Measurements from ENCODE around the gene FXN. TPM values are rescaled to one million over a fixed set of nuclear protein-coding genes. Genes with fewer than 3 reads are reported as not detected.
"Not testable (repeated sequence)": the region's sequence is repeated elsewhere in the genome, so short reads cannot be mapped to it uniquely, and the experiment has no call there.

Gene FXN
- total and polyA plus RNA-seq, 10 donors, result 11.1 to 25.3 (median 15.8) TPM

DNA sequence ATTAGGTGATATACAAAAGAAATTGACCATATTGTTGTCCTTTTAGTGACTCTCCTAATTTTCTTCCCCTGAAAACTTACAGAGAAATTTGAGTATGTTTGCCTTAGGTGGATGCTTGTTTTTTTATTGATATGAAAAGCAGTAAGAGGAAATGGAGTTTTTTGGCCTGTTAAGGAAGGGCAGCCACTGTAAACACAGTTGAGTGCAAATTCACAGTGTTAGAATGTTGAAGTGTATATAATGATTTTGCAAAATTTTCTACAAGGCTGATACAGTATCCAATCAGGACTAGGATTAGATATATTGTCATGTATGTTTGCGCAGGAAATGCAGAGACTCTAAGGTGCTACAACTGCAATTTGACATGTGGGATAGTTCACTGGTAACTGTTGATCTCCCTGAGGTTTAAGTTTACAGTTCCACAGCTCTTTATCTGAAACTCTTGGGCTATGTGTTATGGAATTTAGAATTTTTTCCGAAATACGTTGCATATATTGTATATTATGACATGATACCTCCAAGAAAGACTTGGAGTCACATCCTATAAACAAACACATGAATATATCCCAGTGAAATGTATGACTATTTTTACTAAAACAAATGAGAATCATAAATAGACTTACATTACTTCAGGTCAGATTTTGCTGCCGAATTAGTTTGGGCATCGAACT, 62.5 kb downstream of the FXN start:
- Histone ChIP-seq H3K9me3 (no peaks in the 10 kb centered on the region), H3K27me3 (replicated peaks in 1 of 7) (no peaks in the 10 kb centered on the region), H3K36me3 (no peaks in the 10 kb centered on the region), H3K27ac (no peak overlapping the region), H3K4me3 (no peak overlapping the region), H3K4me1 (no peaks in the 10 kb centered on the region)
- WGBS, 5 donors, result 93 to 98% (median 96%) methylated on average over 5 of the region's 5 CpGs
- intact Hi-C loops (cut with DNase I; ENCODE audit: low total_unique reads), result no loop called here
- TF ChIP-seq, protein P1, sequence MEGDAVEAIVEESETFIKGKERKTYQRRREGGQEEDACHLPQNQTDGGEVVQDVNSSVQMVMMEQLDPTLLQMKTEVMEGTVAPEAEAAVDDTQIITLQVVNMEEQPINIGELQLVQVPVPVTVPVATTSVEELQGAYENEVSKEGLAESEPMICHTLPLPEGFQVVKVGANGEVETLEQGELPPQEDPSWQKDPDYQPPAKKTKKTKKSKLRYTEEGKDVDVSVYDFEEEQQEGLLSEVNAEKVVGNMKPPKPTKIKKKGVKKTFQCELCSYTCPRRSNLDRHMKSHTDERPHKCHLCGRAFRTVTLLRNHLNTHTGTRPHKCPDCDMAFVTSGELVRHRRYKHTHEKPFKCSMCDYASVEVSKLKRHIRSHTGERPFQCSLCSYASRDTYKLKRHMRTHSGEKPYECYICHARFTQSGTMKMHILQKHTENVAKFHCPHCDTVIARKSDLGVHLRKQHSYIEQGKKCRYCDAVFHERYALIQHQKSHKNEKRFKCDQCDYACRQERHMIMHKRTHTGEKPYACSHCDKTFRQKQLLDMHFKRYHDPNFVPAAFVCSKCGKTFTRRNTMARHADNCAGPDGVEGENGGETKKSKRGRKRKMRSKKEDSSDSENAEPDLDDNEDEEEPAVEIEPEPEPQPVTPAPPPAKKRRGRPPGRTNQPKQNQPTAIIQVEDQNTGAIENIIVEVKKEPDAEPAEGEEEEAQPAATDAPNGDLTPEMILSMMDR (IDR thresholded peaks at IDR 0.05 in 8 of 11, conservative IDR thresholded peaks at IDR 0.05 in 3 of 11), result no peak
- TF ChIP-seq POLR2A (IDR thresholded peaks at IDR 0.05), result no peak
- TF ChIP-seq POLR2AphosphoS5 (IDR thresholded peaks at IDR 0.05), result no peak
- no peak for DNase-seq

DNA sequence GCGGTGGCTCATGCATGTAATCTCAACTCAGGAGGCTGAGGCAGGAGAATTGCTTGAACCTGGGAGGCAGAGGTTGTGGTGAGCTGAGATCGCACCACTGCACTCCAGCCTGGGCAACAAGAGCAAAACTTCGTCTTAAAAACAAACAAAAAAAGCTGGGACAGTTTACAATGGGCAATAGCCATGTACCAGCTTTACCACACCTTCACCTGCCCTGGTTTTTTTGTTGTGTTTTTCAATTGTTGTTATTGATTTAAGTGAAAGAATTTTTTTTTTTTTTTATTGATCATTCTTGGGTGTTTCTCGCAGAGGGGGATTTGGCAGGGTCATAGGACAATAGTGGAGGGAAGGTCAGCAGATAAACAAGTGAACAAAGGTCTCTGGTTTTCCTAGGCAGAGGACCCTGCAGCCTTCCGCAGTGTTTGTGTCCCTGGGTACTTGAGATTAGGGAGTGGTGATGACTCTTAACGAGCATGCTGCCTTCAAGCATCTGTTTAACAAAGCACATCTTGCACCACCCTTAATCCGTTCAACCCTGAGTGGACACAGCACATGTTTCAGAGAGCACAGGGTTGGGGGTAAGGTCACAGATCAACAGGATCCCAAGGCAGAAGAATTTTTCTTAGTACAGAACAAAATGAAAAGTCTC, 67.9 kb downstream of the FXN start:
- H3K27me3 ChIP-seq (replicated peaks in 1 of 7); H3K4me1 ChIP-seq; H3K36me3 ChIP-seq; intact Hi-C loops (cut with DNase I; ENCODE audit: low total_unique reads); H3K4me3 ChIP-seq; H3K9me3 ChIP-seq; DNase-seq; H3K27ac ChIP-seq: not testable (repeated sequence)
- WGBS, 5 donors, result 82 to 99% (median 88%) methylated on average over 3 to 4 of the region's 7 CpGs

DNA sequence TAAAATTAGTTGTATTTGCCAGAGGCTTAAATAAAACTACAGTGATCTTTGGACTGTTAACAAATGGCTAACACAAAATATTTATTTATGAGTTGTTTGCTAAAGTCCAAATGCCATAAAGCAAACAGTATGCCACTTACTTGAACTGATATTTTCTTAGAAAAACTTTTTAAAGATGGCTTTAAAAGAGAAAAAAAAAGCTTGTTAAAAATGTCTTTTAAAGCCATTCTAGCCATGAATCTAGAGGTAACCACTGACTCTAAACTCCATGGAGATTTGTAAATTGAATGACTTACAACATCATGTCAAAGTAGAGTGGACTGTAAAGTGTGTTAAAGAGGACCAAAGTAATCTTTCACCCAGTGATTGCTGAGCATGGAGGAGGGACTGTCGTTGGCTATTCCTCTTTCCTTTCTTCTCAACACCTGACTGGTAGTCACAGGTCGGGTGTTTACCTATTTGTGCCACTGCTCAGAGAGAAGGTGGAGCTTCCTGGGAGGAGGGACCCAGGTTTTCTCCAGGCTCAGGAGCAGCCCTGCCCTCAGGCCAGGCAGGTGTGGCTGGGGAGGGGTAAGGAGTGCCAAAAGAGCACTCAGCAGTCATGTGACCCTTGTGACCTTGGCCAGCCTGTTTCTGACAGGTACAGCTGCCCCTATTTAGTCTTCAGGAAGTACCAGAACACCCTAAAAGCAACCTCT, 69.4 kb downstream of the FXN start:
- Histone ChIP-seq H3K27me3 (replicated peaks in 1 of 7) (no peaks in the 10 kb centered on the region), H3K27ac (no peak overlapping the region), H3K36me3 (no peaks in the 10 kb centered on the region), H3K4me3 (no peak overlapping the region), H3K4me1 (no peaks in the 10 kb centered on the region), H3K9me3 (no peaks in the 10 kb centered on the region)
- intact Hi-C loops (cut with DNase I; ENCODE audit: low total_unique reads), result no loop called here
- DNase-seq, result no peak
- TF ChIP-seq POLR2AphosphoS5 (IDR thresholded peaks at IDR 0.05) (no peak), POLR2A (IDR thresholded peaks at IDR 0.05) (no peak)
- TF ChIP-seq, protein P1 (IDR thresholded peaks at IDR 0.05 in 8 of 11, conservative IDR thresholded peaks at IDR 0.05 in 3 of 11), result no peak
- 44 to 82% (median 77%) methylated on average over 2 of the region's 2 CpGs for WGBS, 5 donors

DNA sequence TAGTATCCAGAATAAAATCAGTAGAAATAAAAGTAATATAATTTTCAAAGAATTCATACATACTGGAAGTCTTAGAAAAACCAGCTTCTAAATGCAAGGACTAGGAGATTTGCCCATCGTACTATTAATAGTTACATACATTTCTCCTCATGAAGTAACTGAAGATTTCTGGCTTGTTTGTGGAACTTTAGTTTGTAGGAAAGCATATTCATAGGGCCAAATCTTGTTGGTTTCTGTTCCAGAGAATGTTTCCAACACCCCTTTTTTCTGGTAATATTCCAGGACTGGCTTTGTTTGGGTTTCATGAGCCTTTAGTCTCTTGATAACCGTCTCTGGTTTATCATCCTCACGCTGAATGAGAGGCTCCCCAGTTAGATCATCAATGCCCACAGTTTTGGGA, 72.2 kb downstream of the FXN start:
- WGBS, 5 donors, result 92 to 98% (median 92%) methylated on average over 3 of the region's 3 CpGs
- Histone ChIP-seq H3K27me3 (replicated peaks in 1 of 7) (no peaks in the 10 kb centered on the region), H3K9me3 (no peaks in the 10 kb centered on the region), H3K27ac (no peak overlapping the region), H3K4me1 (no peaks in the 10 kb centered on the region), H3K36me3 (no peaks in the 10 kb centered on the region), H3K4me3 (no peak overlapping the region)
- TF ChIP-seq POLR2A (IDR thresholded peaks at IDR 0.05) (no peak), POLR2AphosphoS5 (IDR thresholded peaks at IDR 0.05) (no peak)
- TF ChIP-seq, protein P1 (IDR thresholded peaks at IDR 0.05 in 8 of 11, conservative IDR thresholded peaks at IDR 0.05 in 3 of 11), result no peak
- DNase-seq, result no peak
- intact Hi-C loops (cut with DNase I; ENCODE audit: low total_unique reads), result no loop called here

DNA sequence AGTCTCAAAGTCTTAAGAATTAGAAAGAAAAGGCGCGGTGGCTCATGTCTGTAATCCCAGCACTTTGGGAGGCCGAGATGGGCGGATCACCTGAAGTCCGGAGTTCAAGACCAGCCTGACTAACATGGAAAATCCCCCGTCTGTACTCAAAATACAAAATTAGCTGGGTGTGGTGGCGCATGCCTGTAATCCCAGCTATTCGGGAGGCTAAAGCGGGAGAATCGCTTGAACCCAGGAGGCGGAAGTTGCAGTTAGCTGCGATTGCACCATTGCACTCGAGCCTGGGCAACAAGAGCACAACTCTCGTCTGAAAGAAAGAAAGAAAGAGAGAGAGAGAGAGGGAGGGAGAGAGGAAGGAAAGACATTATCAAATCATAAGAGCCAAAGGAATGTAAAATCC, 73.2 kb downstream of the FXN start:
- DNase-seq; H3K4me1 ChIP-seq; H3K27me3 ChIP-seq (replicated peaks in 1 of 7); H3K4me3 ChIP-seq; H3K9me3 ChIP-seq; H3K36me3 ChIP-seq; intact Hi-C loops (cut with DNase I; ENCODE audit: low total_unique reads); H3K27ac ChIP-seq: not testable (repeated sequence)
- 89 to 96% (median 94%) methylated on average over 14 of the region's 14 CpGs for WGBS, 5 donors
